HEK293 (cell line): Measurements from ENCODE around the gene FAM83D.
A peak's percentile ranks its signal among the peaks of the same experiment; 100 is the strongest.

Experiments
- GLIS1 ChIP-seq: fragments of 450-650 bp; formaldehyde crosslinking; IDR thresholded peaks from 2 replicates; pipeline ENCODE4 v1.5.1; 2016; ENCODE audit warnings: missing biosample characterization, missing genetic modification characterization
- IKZF3 ChIP-seq: fragments of 450-650 bp; IDR thresholded peaks from 2 replicates; pipeline ENCODE4 v1.5.0; 2018; ENCODE audit warnings: missing biosample characterization, mild to moderate bottlenecking, missing genetic modification characterization, moderate library complexity
- KLF7 ChIP-seq: fragments of 450-650 bp; formaldehyde crosslinking; IDR thresholded peaks from 2 replicates; pipeline ENCODE4 v1.5.1; 2016; ENCODE audit warnings: missing biosample characterization, missing genetic modification characterization, borderline replicate concordance
- KLF9 ChIP-seq: fragments of 450-650 bp; formaldehyde crosslinking; IDR thresholded peaks from 2 replicates; pipeline ENCODE4 v1.5.1; 2016; ENCODE audit warnings: missing biosample characterization, missing genetic modification characterization, low read depth
- MYNN ChIP-seq: fragments of 450-650 bp; formaldehyde crosslinking; IDR thresholded peaks from 2 replicates; pipeline ENCODE4 v1.5.1; 2016; ENCODE audit warnings: missing biosample characterization, missing genetic modification characterization, borderline replicate concordance
- PRDM1 ChIP-seq: fragments of 450-650 bp; formaldehyde crosslinking; IDR thresholded peaks from 2 replicates; pipeline ENCODE4; 2016; ENCODE audit warnings: missing biosample characterization, missing genetic modification characterization
- YY1 ChIP-seq: fragments of 450-650 bp; formaldehyde crosslinking; IDR thresholded peaks from 2 replicates; pipeline ENCODE4 v1.5.1; 2018; ENCODE audit warnings: missing biosample characterization, missing genetic modification characterization
- ZBTB1 ChIP-seq: fragments of 450-650 bp; formaldehyde crosslinking; IDR thresholded peaks from 2 replicates; pipeline ENCODE4 v1.5.1; 2016; ENCODE audit warnings: missing biosample characterization, missing genetic modification characterization
- ZBTB21 ChIP-seq: fragments of 450-650 bp; formaldehyde crosslinking; IDR thresholded peaks from 2 replicates; pipeline ENCODE4 v1.5.1; 2017; ENCODE audit warnings: missing biosample characterization, missing genetic modification characterization
- ZBTB48 ChIP-seq: fragments of 450-650 bp; formaldehyde crosslinking; IDR thresholded peaks from 2 replicates; pipeline ENCODE4 v1.5.1; 2016; ENCODE audit warnings: missing biosample characterization, missing genetic modification characterization
- ZNF146 ChIP-seq: fragments of 450-650 bp; formaldehyde crosslinking; IDR thresholded peaks from 2 replicates; pipeline ENCODE4 v1.5.1; 2016; ENCODE audit warnings: missing biosample characterization, missing genetic modification characterization
- ZNF155 ChIP-seq: fragments of 450-650 bp; formaldehyde crosslinking; IDR thresholded peaks from 2 replicates; pipeline ENCODE4 v1.5.1; 2016; ENCODE audit warnings: missing biosample characterization, missing genetic modification characterization
- ZNF184 ChIP-seq: fragments of 450-650 bp; IDR thresholded peaks from 2 replicates; pipeline ENCODE4 v1.5.1; 2018; ENCODE audit warnings: missing biosample characterization, mild to moderate bottlenecking, missing genetic modification characterization
- ZNF214 ChIP-seq: fragments of 450-650 bp; formaldehyde crosslinking; IDR thresholded peaks from 2 replicates; pipeline ENCODE4 v1.5.1; 2017; ENCODE audit warnings: missing biosample characterization, mild to moderate bottlenecking, missing genetic modification characterization, borderline replicate concordance
- ZNF248 ChIP-seq: fragments of 450-650 bp; formaldehyde crosslinking; IDR thresholded peaks from 2 replicates; pipeline ENCODE4 v1.5.1; 2017; ENCODE audit warnings: missing biosample characterization, missing genetic modification characterization
- ZNF292 ChIP-seq: fragments of 450-650 bp; formaldehyde crosslinking; IDR thresholded peaks from 2 replicates; pipeline ENCODE4 v1.5.1; 2016; ENCODE audit warnings: low read depth, missing biosample characterization, missing genetic modification characterization, borderline replicate concordance
- ZNF350 ChIP-seq: fragments of 450-650 bp; formaldehyde crosslinking; IDR thresholded peaks from 2 replicates; pipeline ENCODE4 v1.5.0; 2017; ENCODE audit warnings: missing biosample characterization, mild to moderate bottlenecking, missing genetic modification characterization
- ZNF394 ChIP-seq: fragments of 450-650 bp; formaldehyde crosslinking; IDR thresholded peaks from 2 replicates; pipeline ENCODE4 v1.5.1; 2016; ENCODE audit warnings: missing biosample characterization, missing genetic modification characterization, mild to moderate bottlenecking, moderate library complexity, borderline replicate concordance
- ZNF544 ChIP-seq: fragments of 450-650 bp; formaldehyde crosslinking; IDR thresholded peaks from 2 replicates; pipeline ENCODE4 v1.5.0; 2017; ENCODE audit warnings: missing biosample characterization, missing genetic modification characterization
- ZNF600 ChIP-seq: fragments of 450-650 bp; formaldehyde crosslinking; IDR thresholded peaks from 2 replicates; pipeline ENCODE4 v1.5.1; 2016; ENCODE audit warnings: missing biosample characterization, missing genetic modification characterization
- ZNF654 ChIP-seq: fragments of 450-650 bp; formaldehyde crosslinking; IDR thresholded peaks from 2 replicates; pipeline ENCODE4 v1.5.1; 2016; ENCODE audit warnings: low read depth, missing biosample characterization, missing genetic modification characterization
- ZNF785 ChIP-seq: fragments of 450-650 bp; formaldehyde crosslinking; IDR thresholded peaks from 2 replicates; pipeline ENCODE4 v1.5.1; 2016; ENCODE audit warnings: missing biosample characterization, missing genetic modification characterization
- TF ChIP-seq, protein P1 (sequence below): fragments of 450-650 bp; formaldehyde crosslinking; IDR thresholded peaks from 2 replicates; pipeline ENCODE4 v1.5.1; 2016; ENCODE audit warnings: missing biosample characterization, missing genetic modification characterization
- TF ChIP-seq, protein P2 (sequence below): fragments of 450-650 bp; formaldehyde crosslinking; conservative IDR thresholded peaks from 2 replicates; pipeline ENCODE4 v1.5.1; 2016; ENCODE audit warnings: low read depth, missing biosample characterization, missing genetic modification characterization
- TF ChIP-seq, protein P3 (sequence below): fragments of 450-650 bp; formaldehyde crosslinking; IDR thresholded peaks from 2 replicates; pipeline ENCODE4 v1.5.1; 2016; ENCODE audit warnings: missing biosample characterization, missing genetic modification characterization
- TF ChIP-seq, protein P4 (sequence below): fragments of 450-650 bp; formaldehyde crosslinking; IDR thresholded peaks from 2 replicates; pipeline ENCODE4 v1.5.1; 2016; ENCODE audit warnings: missing biosample characterization, missing genetic modification characterization
- TF ChIP-seq, protein P5 (sequence below): fragments of 450-650 bp; IDR thresholded peaks from 2 replicates; pipeline ENCODE4 v1.5.1; 2018; ENCODE audit warnings: missing biosample characterization, mild to moderate bottlenecking, missing genetic modification characterization
- TF ChIP-seq, protein P6 (sequence below): fragments of 450-650 bp; formaldehyde crosslinking; IDR thresholded peaks from 2 replicates; pipeline ENCODE4 v1.5.1; 2017; ENCODE audit warnings: missing biosample characterization, missing genetic modification characterization

The FAM83D gene

DNA sequence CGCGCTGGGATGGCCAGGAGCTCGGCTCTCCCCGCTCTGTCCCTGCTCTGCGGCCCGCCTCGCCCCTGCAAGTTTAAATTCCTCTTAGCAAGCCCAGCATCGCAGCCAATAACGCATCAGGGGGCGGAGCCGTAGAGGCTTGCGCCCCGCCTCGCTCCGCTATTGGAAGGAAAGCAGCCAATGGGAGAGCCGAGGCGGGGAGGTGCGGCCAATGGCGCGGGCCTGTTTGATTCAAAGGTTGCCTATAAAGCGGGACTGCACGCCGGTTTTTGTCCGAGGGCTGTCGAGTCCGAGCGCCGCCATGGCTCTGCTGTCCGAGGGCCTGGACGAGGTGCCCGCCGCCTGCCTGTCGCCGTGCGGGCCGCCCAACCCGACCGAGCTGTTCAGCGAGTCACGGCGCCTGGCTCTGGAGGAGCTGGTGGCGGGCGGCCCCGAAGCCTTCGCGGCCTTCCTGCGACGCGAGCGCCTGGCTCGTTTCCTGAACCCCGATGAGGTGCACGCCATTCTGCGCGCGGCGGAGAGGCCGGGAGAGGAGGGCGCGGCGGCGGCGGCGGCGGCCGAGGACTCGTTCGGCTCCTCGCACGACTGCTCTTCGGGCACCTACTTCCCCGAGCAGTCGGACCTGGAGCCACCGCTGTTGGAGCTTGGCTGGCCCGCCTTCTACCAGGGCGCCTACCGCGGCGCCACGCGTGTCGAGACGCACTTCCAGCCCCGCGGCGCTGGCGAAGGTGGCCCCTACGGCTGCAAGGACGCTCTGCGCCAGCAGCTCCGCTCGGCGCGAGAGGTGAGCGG lies at the start of gene FAM83D (continued):
- TF ChIP-seq, protein P1, sequence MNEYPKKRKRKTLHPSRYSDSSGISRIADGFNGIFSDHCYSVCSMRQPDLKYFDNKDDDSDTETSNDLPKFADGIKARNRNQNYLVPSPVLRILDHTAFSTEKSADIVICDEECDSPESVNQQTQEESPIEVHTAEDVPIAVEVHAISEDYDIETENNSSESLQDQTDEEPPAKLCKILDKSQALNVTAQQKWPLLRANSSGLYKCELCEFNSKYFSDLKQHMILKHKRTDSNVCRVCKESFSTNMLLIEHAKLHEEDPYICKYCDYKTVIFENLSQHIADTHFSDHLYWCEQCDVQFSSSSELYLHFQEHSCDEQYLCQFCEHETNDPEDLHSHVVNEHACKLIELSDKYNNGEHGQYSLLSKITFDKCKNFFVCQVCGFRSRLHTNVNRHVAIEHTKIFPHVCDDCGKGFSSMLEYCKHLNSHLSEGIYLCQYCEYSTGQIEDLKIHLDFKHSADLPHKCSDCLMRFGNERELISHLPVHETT: peak; percentile 84
- TF ChIP-seq ZNF184 (tag by site-specific recombination): no peak
- TF ChIP-seq, protein P2, sequence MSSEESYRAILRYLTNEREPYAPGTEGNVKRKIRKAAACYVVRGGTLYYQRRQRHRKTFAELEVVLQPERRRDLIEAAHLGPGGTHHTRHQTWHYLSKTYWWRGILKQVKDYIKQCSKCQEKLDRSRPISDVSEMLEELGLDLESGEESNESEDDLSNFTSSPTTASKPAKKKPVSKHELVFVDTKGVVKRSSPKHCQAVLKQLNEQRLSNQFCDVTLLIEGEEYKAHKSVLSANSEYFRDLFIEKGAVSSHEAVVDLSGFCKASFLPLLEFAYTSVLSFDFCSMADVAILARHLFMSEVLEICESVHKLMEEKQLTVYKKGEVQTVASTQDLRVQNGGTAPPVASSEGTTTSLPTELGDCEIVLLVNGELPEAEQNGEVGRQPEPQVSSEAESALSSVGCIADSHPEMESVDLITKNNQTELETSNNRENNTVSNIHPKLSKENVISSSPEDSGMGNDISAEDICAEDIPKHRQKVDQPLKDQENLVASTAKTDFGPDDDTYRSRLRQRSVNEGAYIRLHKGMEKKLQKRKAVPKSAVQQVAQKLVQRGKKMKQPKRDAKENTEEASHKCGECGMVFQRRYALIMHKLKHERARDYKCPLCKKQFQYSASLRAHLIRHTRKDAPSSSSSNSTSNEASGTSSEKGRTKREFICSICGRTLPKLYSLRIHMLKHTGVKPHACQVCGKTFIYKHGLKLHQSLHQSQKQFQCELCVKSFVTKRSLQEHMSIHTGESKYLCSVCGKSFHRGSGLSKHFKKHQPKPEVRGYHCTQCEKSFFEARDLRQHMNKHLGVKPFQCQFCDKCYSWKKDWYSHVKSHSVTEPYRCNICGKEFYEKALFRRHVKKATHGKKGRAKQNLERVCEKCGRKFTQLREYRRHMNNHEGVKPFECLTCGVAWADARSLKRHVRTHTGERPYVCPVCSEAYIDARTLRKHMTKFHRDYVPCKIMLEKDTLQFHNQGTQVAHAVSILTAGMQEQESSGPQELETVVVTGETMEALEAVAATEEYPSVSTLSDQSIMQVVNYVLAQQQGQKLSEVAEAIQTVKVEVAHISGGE (tag by site-specific recombination): no peak
- TF ChIP-seq ZNF654 (tag by site-specific recombination): peak; percentile 62
- TF ChIP-seq ZNF214 (tag by site-specific recombination): no peak
- TF ChIP-seq ZNF350 (tag by site-specific recombination): no peak
- TF ChIP-seq ZBTB48 (tag by site-specific recombination): no peak
- TF ChIP-seq, protein P3, sequence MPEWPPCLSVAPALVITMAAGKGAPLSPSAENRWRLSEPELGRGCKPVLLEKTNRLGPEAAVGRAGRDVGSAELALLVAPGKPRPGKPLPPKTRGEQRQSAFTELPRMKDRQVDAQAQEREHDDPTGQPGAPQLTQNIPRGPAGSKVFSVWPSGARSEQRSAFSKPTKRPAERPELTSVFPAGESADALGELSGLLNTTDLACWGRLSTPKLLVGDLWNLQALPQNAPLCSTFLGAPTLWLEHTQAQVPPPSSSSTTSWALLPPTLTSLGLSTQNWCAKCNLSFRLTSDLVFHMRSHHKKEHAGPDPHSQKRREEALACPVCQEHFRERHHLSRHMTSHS: no peak
- TF ChIP-seq ZBTB1 (tag by site-specific recombination): no peak
- TF ChIP-seq ZNF292 (tag by site-specific recombination): no peak
- TF ChIP-seq KLF7: no peak
- 0 out of 2 replicates have a peak, but pooled peaks have one; percentile 18 for TF ChIP-seq ZNF600 (tag by site-specific recombination)
- no peak for TF ChIP-seq ZBTB21 (tag by site-specific recombination)
- TF ChIP-seq, protein P4, sequence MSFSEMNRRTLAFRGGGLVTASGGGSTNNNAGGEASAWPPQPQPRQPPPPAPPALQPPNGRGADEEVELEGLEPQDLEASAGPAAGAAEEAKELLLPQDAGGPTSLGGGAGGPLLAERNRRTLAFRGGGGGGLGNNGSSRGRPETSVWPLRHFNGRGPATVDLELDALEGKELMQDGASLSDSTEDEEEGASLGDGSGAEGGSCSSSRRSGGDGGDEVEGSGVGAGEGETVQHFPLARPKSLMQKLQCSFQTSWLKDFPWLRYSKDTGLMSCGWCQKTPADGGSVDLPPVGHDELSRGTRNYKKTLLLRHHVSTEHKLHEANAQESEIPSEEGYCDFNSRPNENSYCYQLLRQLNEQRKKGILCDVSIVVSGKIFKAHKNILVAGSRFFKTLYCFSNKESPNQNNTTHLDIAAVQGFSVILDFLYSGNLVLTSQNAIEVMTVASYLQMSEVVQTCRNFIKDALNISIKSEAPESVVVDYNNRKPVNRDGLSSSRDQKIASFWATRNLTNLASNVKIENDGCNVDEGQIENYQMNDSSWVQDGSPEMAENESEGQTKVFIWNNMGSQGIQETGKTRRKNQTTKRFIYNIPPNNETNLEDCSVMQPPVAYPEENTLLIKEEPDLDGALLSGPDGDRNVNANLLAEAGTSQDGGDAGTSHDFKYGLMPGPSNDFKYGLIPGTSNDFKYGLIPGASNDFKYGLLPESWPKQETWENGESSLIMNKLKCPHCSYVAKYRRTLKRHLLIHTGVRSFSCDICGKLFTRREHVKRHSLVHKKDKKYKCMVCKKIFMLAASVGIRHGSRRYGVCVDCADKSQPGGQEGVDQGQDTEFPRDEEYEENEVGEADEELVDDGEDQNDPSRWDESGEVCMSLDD (tag by site-specific recombination): peak; percentile 57; the same call in 1 of the 2 replicates
- no peak for TF ChIP-seq GLIS1 (tag by site-specific recombination)
- no peak for TF ChIP-seq ZNF248
- no peak for TF ChIP-seq IKZF3 (tag by site-specific recombination)
- peak; percentile 84 for TF ChIP-seq YY1 (tag by site-specific recombination)
- TF ChIP-seq PRDM1: no peak
- TF ChIP-seq, protein P5, sequence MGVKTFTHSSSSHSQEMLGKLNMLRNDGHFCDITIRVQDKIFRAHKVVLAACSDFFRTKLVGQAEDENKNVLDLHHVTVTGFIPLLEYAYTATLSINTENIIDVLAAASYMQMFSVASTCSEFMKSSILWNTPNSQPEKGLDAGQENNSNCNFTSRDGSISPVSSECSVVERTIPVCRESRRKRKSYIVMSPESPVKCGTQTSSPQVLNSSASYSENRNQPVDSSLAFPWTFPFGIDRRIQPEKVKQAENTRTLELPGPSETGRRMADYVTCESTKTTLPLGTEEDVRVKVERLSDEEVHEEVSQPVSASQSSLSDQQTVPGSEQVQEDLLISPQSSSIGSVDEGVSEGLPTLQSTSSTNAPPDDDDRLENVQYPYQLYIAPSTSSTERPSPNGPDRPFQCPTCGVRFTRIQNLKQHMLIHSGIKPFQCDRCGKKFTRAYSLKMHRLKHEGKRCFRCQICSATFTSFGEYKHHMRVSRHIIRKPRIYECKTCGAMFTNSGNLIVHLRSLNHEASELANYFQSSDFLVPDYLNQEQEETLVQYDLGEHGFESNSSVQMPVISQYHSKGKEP: 0 out of 2 replicates have a peak, but pooled peaks have one; percentile 37
- TF ChIP-seq ZNF544 (tag by site-specific recombination): no peak
- no peak for TF ChIP-seq ZNF155 (tag by site-specific recombination)
- no peak; the same call in 1 of the 2 replicates for TF ChIP-seq ZNF394
- TF ChIP-seq, protein P6, sequence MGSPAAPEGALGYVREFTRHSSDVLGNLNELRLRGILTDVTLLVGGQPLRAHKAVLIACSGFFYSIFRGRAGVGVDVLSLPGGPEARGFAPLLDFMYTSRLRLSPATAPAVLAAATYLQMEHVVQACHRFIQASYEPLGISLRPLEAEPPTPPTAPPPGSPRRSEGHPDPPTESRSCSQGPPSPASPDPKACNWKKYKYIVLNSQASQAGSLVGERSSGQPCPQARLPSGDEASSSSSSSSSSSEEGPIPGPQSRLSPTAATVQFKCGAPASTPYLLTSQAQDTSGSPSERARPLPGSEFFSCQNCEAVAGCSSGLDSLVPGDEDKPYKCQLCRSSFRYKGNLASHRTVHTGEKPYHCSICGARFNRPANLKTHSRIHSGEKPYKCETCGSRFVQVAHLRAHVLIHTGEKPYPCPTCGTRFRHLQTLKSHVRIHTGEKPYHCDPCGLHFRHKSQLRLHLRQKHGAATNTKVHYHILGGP: no peak
- no peak for TF ChIP-seq MYNN (tag by site-specific recombination)
- peak; percentile 22; the same call in 1 of the 2 replicates for TF ChIP-seq KLF9 (tag by site-specific recombination)
- TF ChIP-seq ZNF785: no peak
- 0 out of 2 replicates have a peak, but pooled peaks have one; percentile 2 for TF ChIP-seq ZNF146 (tag by site-specific recombination)
